Ishikawa (cell line): ENCODE data around the gene C9.

Experiments used
- CEBPB ChIP-seq: IDR thresholded peaks from 2 replicates; pipeline ENCODE4 v1.6.1; 2012
- CREB1 ChIP-seq: IDR thresholded peaks from 2 replicates; pipeline ENCODE4 v1.6.1; 2012; ENCODE audit warnings: low read depth
- EGR1 ChIP-seq: IDR thresholded peaks from 2 replicates; pipeline ENCODE4 v1.6.1; 2012
- EP300 ChIP-seq: IDR thresholded peaks from 2 replicates; pipeline ENCODE4 v1.6.1; 2012; ENCODE audit warnings: borderline replicate concordance
- FOXM1 ChIP-seq: IDR thresholded peaks from 2 replicates; pipeline ENCODE4 v1.6.1; 2012; ENCODE audit warnings: low read depth, borderline replicate concordance
- NFIC ChIP-seq: IDR thresholded peaks from 2 replicates; pipeline ENCODE4 v1.6.1; 2012
- RAD21 ChIP-seq: IDR thresholded peaks from 2 replicates; pipeline ENCODE4 v1.6.1; 2012; ENCODE audit warnings: low read depth
- TAF1 ChIP-seq: IDR thresholded peaks from 2 replicates; pipeline ENCODE4 v1.6.1; 2012; ENCODE audit warnings: low read depth, mild to moderate bottlenecking
- TCF12 ChIP-seq: IDR thresholded peaks from 2 replicates; pipeline ENCODE4 v1.6.1; 2012; ENCODE audit warnings: low read depth
- TEAD4 ChIP-seq: IDR thresholded peaks from 2 replicates; pipeline ENCODE4 v1.6.1; 2012
- YY1 ChIP-seq: IDR thresholded peaks from 2 replicates; pipeline ENCODE4 v1.6.1; 2012; ENCODE audit warnings: low read depth
- ZBTB7A ChIP-seq: IDR thresholded peaks from 2 replicates; pipeline ENCODE4 v1.6.1; 2012; ENCODE audit warnings: low read depth
- TF ChIP-seq, protein P1 (sequence below): IDR thresholded peaks from 2 replicates; pipeline ENCODE4 v1.6.1; 2012
- TF ChIP-seq, protein P2 (sequence below): IDR thresholded peaks from 2 replicates; pipeline ENCODE4 v1.6.1; 2012
- TF ChIP-seq, protein P3 (sequence below): IDR thresholded peaks from 2 replicates; pipeline ENCODE4 v1.6.1; 2012; ENCODE audit warnings: low read depth, mild to moderate bottlenecking

The C9 gene

DNA sequence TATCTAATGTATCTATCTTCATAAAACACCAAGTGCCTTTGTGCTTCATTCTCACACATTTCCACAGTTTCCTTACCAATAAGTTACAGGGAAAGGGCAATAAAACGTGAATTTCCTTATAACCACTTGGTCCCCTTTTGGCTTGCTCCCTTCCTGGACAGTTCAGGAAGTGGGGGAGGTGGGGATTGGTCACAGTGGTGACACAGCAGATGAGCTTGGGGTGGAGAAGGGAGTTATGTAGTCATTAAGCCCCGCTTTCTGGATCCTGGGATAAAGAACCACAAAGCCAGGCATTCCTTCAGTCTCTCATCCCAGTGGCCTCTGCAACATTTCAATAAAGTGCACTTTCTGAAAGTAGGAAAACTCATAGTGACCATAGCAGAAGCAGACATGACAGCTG is 97.9 kb downstream of the C9 start:
- TF ChIP-seq, protein P1, sequence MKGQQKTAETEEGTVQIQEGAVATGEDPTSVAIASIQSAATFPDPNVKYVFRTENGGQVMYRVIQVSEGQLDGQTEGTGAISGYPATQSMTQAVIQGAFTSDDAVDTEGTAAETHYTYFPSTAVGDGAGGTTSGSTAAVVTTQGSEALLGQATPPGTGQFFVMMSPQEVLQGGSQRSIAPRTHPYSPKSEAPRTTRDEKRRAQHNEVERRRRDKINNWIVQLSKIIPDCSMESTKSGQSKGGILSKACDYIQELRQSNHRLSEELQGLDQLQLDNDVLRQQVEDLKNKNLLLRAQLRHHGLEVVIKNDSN = no peak
- TF ChIP-seq, protein P2, sequence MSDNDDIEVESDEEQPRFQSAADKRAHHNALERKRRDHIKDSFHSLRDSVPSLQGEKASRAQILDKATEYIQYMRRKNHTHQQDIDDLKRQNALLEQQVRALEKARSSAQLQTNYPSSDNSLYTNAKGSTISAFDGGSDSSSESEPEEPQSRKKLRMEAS = no peak
- TF ChIP-seq TEAD4 (no peak), TCF12 (no peak), EP300 (no peak), FOXM1 (no peak), CEBPB (no peak), NFIC (no peak), EGR1 (no peak), RAD21 (no peak), YY1 (no peak), ZBTB7A (no peak), TAF1 (no peak), CREB1 (no peak)
- TF ChIP-seq, protein P3, sequence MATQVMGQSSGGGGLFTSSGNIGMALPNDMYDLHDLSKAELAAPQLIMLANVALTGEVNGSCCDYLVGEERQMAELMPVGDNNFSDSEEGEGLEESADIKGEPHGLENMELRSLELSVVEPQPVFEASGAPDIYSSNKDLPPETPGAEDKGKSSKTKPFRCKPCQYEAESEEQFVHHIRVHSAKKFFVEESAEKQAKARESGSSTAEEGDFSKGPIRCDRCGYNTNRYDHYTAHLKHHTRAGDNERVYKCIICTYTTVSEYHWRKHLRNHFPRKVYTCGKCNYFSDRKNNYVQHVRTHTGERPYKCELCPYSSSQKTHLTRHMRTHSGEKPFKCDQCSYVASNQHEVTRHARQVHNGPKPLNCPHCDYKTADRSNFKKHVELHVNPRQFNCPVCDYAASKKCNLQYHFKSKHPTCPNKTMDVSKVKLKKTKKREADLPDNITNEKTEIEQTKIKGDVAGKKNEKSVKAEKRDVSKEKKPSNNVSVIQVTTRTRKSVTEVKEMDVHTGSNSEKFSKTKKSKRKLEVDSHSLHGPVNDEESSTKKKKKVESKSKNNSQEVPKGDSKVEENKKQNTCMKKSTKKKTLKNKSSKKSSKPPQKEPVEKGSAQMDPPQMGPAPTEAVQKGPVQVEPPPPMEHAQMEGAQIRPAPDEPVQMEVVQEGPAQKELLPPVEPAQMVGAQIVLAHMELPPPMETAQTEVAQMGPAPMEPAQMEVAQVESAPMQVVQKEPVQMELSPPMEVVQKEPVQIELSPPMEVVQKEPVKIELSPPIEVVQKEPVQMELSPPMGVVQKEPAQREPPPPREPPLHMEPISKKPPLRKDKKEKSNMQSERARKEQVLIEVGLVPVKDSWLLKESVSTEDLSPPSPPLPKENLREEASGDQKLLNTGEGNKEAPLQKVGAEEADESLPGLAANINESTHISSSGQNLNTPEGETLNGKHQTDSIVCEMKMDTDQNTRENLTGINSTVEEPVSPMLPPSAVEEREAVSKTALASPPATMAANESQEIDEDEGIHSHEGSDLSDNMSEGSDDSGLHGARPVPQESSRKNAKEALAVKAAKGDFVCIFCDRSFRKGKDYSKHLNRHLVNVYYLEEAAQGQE = no peak

DNA sequence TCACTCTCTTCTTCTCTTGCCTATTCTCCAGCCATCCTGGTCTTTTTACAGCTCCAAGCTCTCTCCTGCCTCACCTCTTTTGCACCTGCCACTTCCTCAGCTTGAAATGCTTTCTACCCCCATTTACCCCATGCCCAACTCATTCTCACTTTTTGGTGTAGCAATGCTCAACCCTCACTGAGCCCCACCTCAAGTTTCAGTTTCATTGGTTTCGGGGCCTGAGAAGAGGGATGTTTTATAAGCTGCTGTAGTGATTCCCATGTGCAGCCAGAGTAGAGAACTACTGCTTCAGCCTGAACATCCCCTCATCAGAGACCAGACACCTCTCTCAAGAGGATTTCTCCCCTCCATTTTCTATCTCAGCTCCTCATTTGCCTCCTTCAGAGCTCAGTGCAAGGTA is 99.8 kb downstream of the C9 start:
- TF ChIP-seq ZBTB7A (no peak), NFIC (no peak), EP300 (no peak), CEBPB (no peak), TAF1 (no peak), CREB1 (no peak), RAD21 (no peak)

DNA sequence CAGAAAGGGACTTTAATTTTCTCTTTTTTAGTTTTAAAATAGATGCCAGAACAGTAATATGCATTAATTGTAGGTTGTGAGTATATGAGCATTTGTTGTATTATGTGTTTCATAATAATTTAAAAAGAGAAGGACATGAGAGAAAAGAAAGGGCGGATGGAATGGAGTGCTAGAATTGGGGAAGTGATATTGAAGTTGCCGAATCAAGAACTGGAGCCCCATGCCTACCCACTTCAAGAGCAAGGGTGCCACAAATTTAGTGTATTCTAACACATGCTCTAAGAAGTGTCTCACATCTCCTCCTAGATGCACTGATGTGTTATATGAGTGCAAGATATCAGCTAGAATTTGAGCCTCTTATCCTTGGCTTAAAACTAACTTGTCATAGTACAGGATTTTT is 101.3 kb downstream of the C9 start:
- TF ChIP-seq EGR1 (no peak), TAF1 (no peak), FOXM1 (no peak), YY1 (no peak), ZBTB7A (no peak), NFIC (no peak), CEBPB (no peak), TEAD4 (no peak), CREB1 (no peak), TCF12 (no peak), RAD21 (no peak), EP300 (no peak)
- TF ChIP-seq, protein P3 = no peak
- TF ChIP-seq, protein P1 = no peak
- TF ChIP-seq, protein P2 = no peak

DNA sequence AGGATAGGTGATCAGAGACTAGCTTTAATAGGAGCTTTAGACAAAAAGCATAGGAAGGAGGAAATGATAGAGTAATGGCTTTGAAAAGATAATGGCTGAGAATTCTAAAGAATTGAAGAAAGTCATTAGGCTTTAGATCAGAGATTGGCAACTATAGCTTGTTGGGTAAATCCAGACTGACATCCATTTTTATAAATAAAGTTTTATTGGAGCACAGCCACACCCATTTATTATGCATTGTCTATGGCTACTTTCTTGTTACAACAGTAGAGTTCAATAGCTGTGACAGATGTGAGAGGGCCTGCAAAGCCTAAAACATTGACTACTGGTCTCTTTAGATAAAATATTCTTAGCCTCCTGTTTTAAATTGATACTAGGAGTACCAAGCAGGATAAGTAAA is 104.2 kb downstream of the C9 start:
- TF ChIP-seq EP300 (no peak), YY1 (no peak), TCF12 (no peak), TAF1 (no peak), NFIC (no peak), CREB1 (no peak), TEAD4 (no peak), ZBTB7A (no peak), FOXM1 (no peak), RAD21 (no peak), CEBPB (no peak), EGR1 (no peak)
- TF ChIP-seq, protein P3 = no peak
- TF ChIP-seq, protein P2 = no peak
- TF ChIP-seq, protein P1 = no peak
